ENCODE data around the gene PARD3.

DNA sequence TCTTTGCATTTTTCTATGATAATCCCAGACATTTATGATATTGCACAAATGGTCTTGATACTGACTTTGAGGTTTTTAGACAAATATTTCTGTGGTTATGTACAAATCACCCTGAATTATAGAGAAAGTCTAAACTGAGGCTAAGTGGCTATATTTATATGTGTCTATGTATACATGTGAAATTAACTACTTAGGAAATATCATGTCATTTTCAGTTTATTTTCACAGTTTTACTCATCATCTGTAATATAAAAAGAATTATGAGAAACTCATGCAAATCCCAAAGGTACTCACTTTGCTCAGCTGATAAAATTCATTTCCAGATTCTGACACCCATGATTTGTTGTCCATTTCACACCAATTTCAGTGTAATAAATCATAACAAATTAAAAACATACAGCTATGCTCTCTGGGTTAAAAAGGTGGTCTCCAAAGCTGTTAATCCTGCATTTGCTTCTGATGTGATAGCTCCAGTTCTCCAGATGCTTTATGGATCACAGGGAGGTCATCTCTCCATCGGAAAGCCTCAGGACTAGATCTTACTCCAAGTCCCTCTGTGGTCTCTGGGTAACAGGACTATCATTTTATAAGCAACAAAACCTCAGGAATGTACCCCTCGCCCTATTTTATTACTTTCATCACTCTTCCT is 673.9 kb downstream of the PARD3 start:
- TF ChIP-seq POLR2A (IDR thresholded peaks at IDR 0.05), result no peak
- TF ChIP-seq, protein P1, sequence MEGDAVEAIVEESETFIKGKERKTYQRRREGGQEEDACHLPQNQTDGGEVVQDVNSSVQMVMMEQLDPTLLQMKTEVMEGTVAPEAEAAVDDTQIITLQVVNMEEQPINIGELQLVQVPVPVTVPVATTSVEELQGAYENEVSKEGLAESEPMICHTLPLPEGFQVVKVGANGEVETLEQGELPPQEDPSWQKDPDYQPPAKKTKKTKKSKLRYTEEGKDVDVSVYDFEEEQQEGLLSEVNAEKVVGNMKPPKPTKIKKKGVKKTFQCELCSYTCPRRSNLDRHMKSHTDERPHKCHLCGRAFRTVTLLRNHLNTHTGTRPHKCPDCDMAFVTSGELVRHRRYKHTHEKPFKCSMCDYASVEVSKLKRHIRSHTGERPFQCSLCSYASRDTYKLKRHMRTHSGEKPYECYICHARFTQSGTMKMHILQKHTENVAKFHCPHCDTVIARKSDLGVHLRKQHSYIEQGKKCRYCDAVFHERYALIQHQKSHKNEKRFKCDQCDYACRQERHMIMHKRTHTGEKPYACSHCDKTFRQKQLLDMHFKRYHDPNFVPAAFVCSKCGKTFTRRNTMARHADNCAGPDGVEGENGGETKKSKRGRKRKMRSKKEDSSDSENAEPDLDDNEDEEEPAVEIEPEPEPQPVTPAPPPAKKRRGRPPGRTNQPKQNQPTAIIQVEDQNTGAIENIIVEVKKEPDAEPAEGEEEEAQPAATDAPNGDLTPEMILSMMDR (IDR thresholded peaks at IDR 0.05), result no peak
- TF ChIP-seq POLR2AphosphoS5 (IDR thresholded peaks at IDR 0.05), result no peak
- TF ChIP-seq EP300 (IDR thresholded peaks at IDR 0.05), result no peak
